Kidney (tissue), 14 donors: Measurements from ENCODE around the gene FNBP1. TPM values are rescaled to one million over a fixed set of nuclear protein-coding genes. Genes with fewer than 3 reads are reported as not detected.
"Not testable (repeated sequence)": the region's sequence is repeated elsewhere in the genome, so short reads cannot be mapped to it uniquely, and the experiment has no call there.

Source experiments
- DNase-seq, 5 donors: peaks; one replicate each; pipeline ENCODE4 v3.0.0-alpha.2; 2013 to 2020
- FAIRE-seq: peaks from 2 replicates; lab custom pipeline; 2012; peaks lifted over from hg19 to GRCh38; lab: Jason Lieb, UNC
- H3K27ac ChIP-seq, 2 donors: one replicate each; pipeline ENCODE4 v1.7.0; 2013; ENCODE audit warnings: low read depth in 2 of 2, low read length in 2 of 2, inconsistent platforms in 1 of 2
- H3K27me3 ChIP-seq: one replicate; pipeline ENCODE4 v1.7.1; 2013; ENCODE audit warnings: low read length, inconsistent platforms; ENCODE audit not compliant: control insufficient read depth, insufficient read depth
- H3K36me3 ChIP-seq, 3 donors: one replicate each; pipeline versions ENCODE4 v1.7.0 to v1.7.1; 2013; ENCODE audit warnings: low read length in 3 of 3, control low read depth in 1 of 3, inconsistent platforms in 1 of 3; ENCODE audit not compliant: insufficient read depth in 3 of 3, control insufficient read depth in 2 of 3
- H3K4me1 ChIP-seq, 3 donors: one replicate each; pipeline versions ENCODE4 v1.7.0 to v1.7.1; 2013; ENCODE audit warnings: low read length in 3 of 3, inconsistent platforms in 1 of 3, low read depth in 1 of 3; ENCODE audit not compliant: control insufficient read depth in 2 of 3, insufficient read depth in 2 of 3
- H3K4me3 ChIP-seq, 3 donors: one replicate each; pipeline versions ENCODE4 v1.7.0 to v1.8.1; 2013; ENCODE audit warnings: low read length in 3 of 3, control low read depth in 1 of 3, inconsistent platforms in 1 of 3
- H3K9ac ChIP-seq, 3 donors: one replicate each; pipeline versions ENCODE4 v1.7.0 to v1.7.1; 2013; ENCODE audit warnings: low read length in 3 of 3, control low read depth in 1 of 3, inconsistent platforms in 1 of 3
- H3K9me3 ChIP-seq, 3 donors: one replicate each; pipeline versions ENCODE4 v1.7.0 to v1.7.1; 2013; ENCODE audit warnings: low read length in 3 of 3, control low read depth in 1 of 3, inconsistent platforms in 1 of 3; ENCODE audit not compliant: control insufficient read depth in 2 of 3, insufficient read depth in 1 of 3
- CTCF ChIP-seq: IDR thresholded peaks from 3 replicates; pipeline ENCODE4 v1.5.1; 2012; ENCODE audit warnings: mild to moderate bottlenecking, moderate library complexity, borderline replicate concordance; ENCODE audit not compliant: insufficient read depth; ENCODE audit errors: extremely low read depth
- intact Hi-C: fragments of 100-400 bp; cut with DNase I; formaldehyde crosslinking; loops from one replicate; pipeline ENCODE4 v1.11.1; 2022
- polyA plus RNA-seq: library from polyadenylated mRNA; stranded (reverse); fragments of 350-450 nt; fragmentation: Illumina TruSeq; extraction: RNeasy Lipid Tissue Mini Kit (QIAGEN cat#74804); gene quantifications from one replicate; pipeline ENCODE4 v1.2.3, GENCODE V29; 2014; ENCODE audit warnings: low read depth, low replicate concordance; ENCODE audit not compliant: insufficient read depth
- total RNA-seq: library from RNA; stranded (reverse); fragmentation: NEBNext Ultra II Directional; extraction: Animal tissue kit (Norgen Biotek cat#: 25700); gene quantifications from one replicate; pipeline ENCODE4 v1.2.1, GENCODE V29; 2021
- donor health status: control.
- donor health status: control.
- donor health status: control.
- donor health status: control.
- donor health status: control.
- donor health status: DM: yes; HTN: yes; CAD: no.
- donor health status: Normal renal cell carcinoma (clear cell type).

FNBP1 gene
- total and polyA plus RNA-seq, 2 donors from 2014 or later, result 9.7 to 51.7 TPM

GRCh38 chr9:130015353-130016019 is 27.5 kb downstream of the FNBP1 start:
- H3K4me3 ChIP-seq, result no peak overlapping the region
- no peak overlapping the region for H3K27ac ChIP-seq
- no peaks in the 10 kb centered on the region for H3K27me3 ChIP-seq
- H3K4me1 ChIP-seq, result no peaks in the 10 kb centered on the region
- H3K9ac ChIP-seq, result no peak overlapping the region
- no peak for FAIRE-seq
- intact Hi-C loops, result no loop called here
- H3K9me3 ChIP-seq, result peaks cover 0 to 2% (median 0%) of the 10 kb centered on the region in 3 donors
- TF ChIP-seq CTCF, result no peak
- no peaks in the 10 kb centered on the region for H3K36me3 ChIP-seq
- no peak for DNase-seq

GRCh38 chr9:130013326-130013725 is 29.7 kb downstream of the FNBP1 start:
- Histone ChIP-seq H3K9me3 (peaks cover 0 to 2% (median 0%) of the 10 kb centered on the region in 3 donors), H3K4me1 (peaks cover 0 to 2% (median 0%) of the 10 kb centered on the region in 3 donors), H3K9ac (no peak overlapping the region), H3K27ac (no peak overlapping the region), H3K4me3 (no peak overlapping the region), H3K27me3 (no peaks in the 10 kb centered on the region), H3K36me3 (no peaks in the 10 kb centered on the region)
- intact Hi-C loops, result no loop called here
- DNase-seq (no peak), FAIRE-seq (no peak)
- TF ChIP-seq CTCF, result no peak

- Histone ChIP-seq H3K4me1 (peaks cover 0 to 2% (median 0%) of the 10 kb centered on the region in 3 donors), H3K4me3 (no peak overlapping the region), H3K9me3 (no peaks in the 10 kb centered on the region), H3K27ac (no peak overlapping the region), H3K9ac (no peak overlapping the region), H3K27me3 (no peaks in the 10 kb centered on the region), H3K36me3 (no peaks in the 10 kb centered on the region)
- no peak for TF ChIP-seq CTCF
- intact Hi-C loops, result no loop called here
- FAIRE-seq (no peak), DNase-seq (no peak)
Observed at GRCh38 chr9:130010151-130010988, 32.6 kb downstream of the FNBP1 start.

GRCh38 chr9:130009546-130009945 is 33.4 kb downstream of the FNBP1 start:
- H3K9ac ChIP-seq, H3K27ac ChIP-seq, H3K27me3 ChIP-seq, FAIRE-seq, DNase-seq, H3K9me3 ChIP-seq, H3K36me3 ChIP-seq, H3K4me1 ChIP-seq, H3K4me3 ChIP-seq, intact Hi-C loops: not testable (repeated sequence)
